ENCODE results near the gene ADAM10. TPM values are rescaled to one million over a fixed set of nuclear protein-coding genes. Genes with fewer than 3 reads are reported as not detected.

ADAM10 gene
- polyA plus RNA-seq, 4 donors, result 5.1 to 147 (median 18.5) TPM

GRCh38 chr15:58748852-58749531, 515 bp downstream of the ADAM10 start:
- Histone ChIP-seq H3K27ac (ENCODE audit: low read depth in 1 of 3, low read length in 2 of 3) (peak overlapping the region; percentile 86 to 99 (median 97)), H3K4me1 (ENCODE audit: control insufficient read depth in 3 of 3, insufficient read depth in 2 of 3, low read depth in 1 of 3, low read length in 2 of 3) (peaks cover 0 to 7% (median 5%) of the 10 kb centered on the region in 3 donors), H3K9me3 (ENCODE audit: control insufficient read depth in 2 of 2, insufficient read depth in 1 of 2, low read depth in 1 of 2, low read length in 1 of 2) (no peaks in the 10 kb centered on the region), H3K4me3 (ENCODE audit: low read depth in 1 of 3, low read length in 3 of 3) (peak overlapping the region; percentile 83 to 97 (median 90)), H3K36me3 (ENCODE audit: control insufficient read depth in 3 of 3, insufficient read depth in 2 of 3, low read depth in 1 of 3, low read length in 3 of 3) (no peaks in the 10 kb centered on the region), H3K27me3 (ENCODE audit: control insufficient read depth in 3 of 3, insufficient read depth in 3 of 3, low read length in 3 of 3) (no peaks in the 10 kb centered on the region)
- WGBS, 3 donors, result 0% methylated on average over 34 to 81 of the region's 81 CpGs
- DNase-seq (peak; percentile 55 to 82), FAIRE-seq (no peak)

GRCh38 chr15:58748040-58748851, 1.3 kb downstream of the ADAM10 start:
- DNase-seq, result peak in 1 of 2 donors; percentile 14
- Histone ChIP-seq H3K9me3 (ENCODE audit: control insufficient read depth in 2 of 2, insufficient read depth in 1 of 2, low read depth in 1 of 2, low read length in 1 of 2) (no peaks in the 10 kb centered on the region), H3K36me3 (ENCODE audit: control insufficient read depth in 3 of 3, insufficient read depth in 2 of 3, low read depth in 1 of 3, low read length in 3 of 3) (no peaks in the 10 kb centered on the region), H3K27ac (ENCODE audit: low read depth in 1 of 3, low read length in 2 of 3) (peak overlapping the region; percentile 86 to 99 (median 97)), H3K27me3 (ENCODE audit: control insufficient read depth in 3 of 3, insufficient read depth in 3 of 3, low read length in 3 of 3) (no peaks in the 10 kb centered on the region), H3K4me3 (ENCODE audit: low read depth in 1 of 3, low read length in 3 of 3) (peak overlapping the region; percentile 83 to 97 (median 90)), H3K4me1 (ENCODE audit: control insufficient read depth in 3 of 3, insufficient read depth in 2 of 3, low read depth in 1 of 3, low read length in 2 of 3) (peaks cover 0 to 7% (median 5%) of the 10 kb centered on the region in 3 donors)
- WGBS, 3 donors, result 2 to 4% (median 3%) methylated on average over 14 of the region's 14 CpGs
- FAIRE-seq, result no peak

GRCh38 chr15:58746174-58746573, 3.3 kb downstream of the ADAM10 start:
- H3K27ac ChIP-seq (ENCODE audit: low read depth in 1 of 3, low read length in 2 of 3), result no peak overlapping the region
- WGBS, 3 donors, result 96 to 99% (median 97%) methylated on average over 1 of the region's 1 CpG
- no peaks in the 10 kb centered on the region for H3K9me3 ChIP-seq (ENCODE audit: control insufficient read depth in 2 of 2, insufficient read depth in 1 of 2, low read depth in 1 of 2, low read length in 1 of 2)
- DNase-seq, result peak in 1 of 2 donors; percentile 13
- no peaks in the 10 kb centered on the region for H3K36me3 ChIP-seq (ENCODE audit: control insufficient read depth in 3 of 3, insufficient read depth in 2 of 3, low read depth in 1 of 3, low read length in 3 of 3)
- H3K27me3 ChIP-seq (ENCODE audit: control insufficient read depth in 3 of 3, insufficient read depth in 3 of 3, low read length in 3 of 3), result no peaks in the 10 kb centered on the region
- FAIRE-seq, result no peak
- peak overlapping the region in 1 of 3 donors; percentile 6 for H3K4me3 ChIP-seq (ENCODE audit: low read depth in 1 of 3, low read length in 3 of 3)
- H3K4me1 ChIP-seq (ENCODE audit: control insufficient read depth in 3 of 3, insufficient read depth in 2 of 3, low read depth in 1 of 3, low read length in 2 of 3), result peaks cover 0 to 7% (median 7%) of the 10 kb centered on the region in 3 donors

- H3K27ac ChIP-seq (ENCODE audit: low read depth in 1 of 3, low read length in 2 of 3), result no peak overlapping the region
- no peak overlapping the region for H3K4me3 ChIP-seq (ENCODE audit: low read depth in 1 of 3, low read length in 3 of 3)
- 82 to 87% (median 84%) methylated on average over 5 of the region's 5 CpGs for WGBS, 3 donors
- no peaks in the 10 kb centered on the region for H3K36me3 ChIP-seq (ENCODE audit: control insufficient read depth in 3 of 3, insufficient read depth in 2 of 3, low read depth in 1 of 3, low read length in 3 of 3)
- DNase-seq (no peak), FAIRE-seq (no peak)
- no peaks in the 10 kb centered on the region for H3K9me3 ChIP-seq (ENCODE audit: control insufficient read depth in 2 of 2, insufficient read depth in 1 of 2, low read depth in 1 of 2, low read length in 1 of 2)
- no peaks in the 10 kb centered on the region for H3K27me3 ChIP-seq (ENCODE audit: control insufficient read depth in 3 of 3, insufficient read depth in 3 of 3, low read length in 3 of 3)
- H3K4me1 ChIP-seq (ENCODE audit: control insufficient read depth in 3 of 3, insufficient read depth in 2 of 3, low read depth in 1 of 3, low read length in 2 of 3), result peaks cover 3 to 7% (median 7%) of the 10 kb centered on the region in 3 donors
Observed at GRCh38 chr15:58742819-58743502, 6.5 kb downstream of the ADAM10 start.

- no peak for DNase-seq
- Histone ChIP-seq H3K36me3 (ENCODE audit: control insufficient read depth in 3 of 3, insufficient read depth in 2 of 3, low read depth in 1 of 3, low read length in 3 of 3) (no peaks in the 10 kb centered on the region), H3K4me3 (ENCODE audit: low read depth in 1 of 3, low read length in 3 of 3) (no peak overlapping the region), H3K27me3 (ENCODE audit: control insufficient read depth in 3 of 3, insufficient read depth in 3 of 3, low read length in 3 of 3) (no peaks in the 10 kb centered on the region), H3K4me1 (ENCODE audit: control insufficient read depth in 3 of 3, insufficient read depth in 2 of 3, low read depth in 1 of 3, low read length in 2 of 3) (peaks cover 3 to 7% (median 7%) of the 10 kb centered on the region in 3 donors), H3K9me3 (ENCODE audit: control insufficient read depth in 2 of 2, insufficient read depth in 1 of 2, low read depth in 1 of 2, low read length in 1 of 2) (no peaks in the 10 kb centered on the region), H3K27ac (ENCODE audit: low read depth in 1 of 3, low read length in 2 of 3) (no peak overlapping the region)
- no peak for FAIRE-seq
- WGBS, 3 donors, result 70 to 91% (median 82%) methylated on average over 8 of the region's 8 CpGs
Observed at GRCh38 chr15:58742022-58742813, 7.3 kb downstream of the ADAM10 start.

GRCh38 chr15:58741032-58741431, 8.5 kb downstream of the ADAM10 start:
- Histone ChIP-seq H3K27ac (ENCODE audit: low read depth in 1 of 3, low read length in 2 of 3) (no peak overlapping the region), H3K4me1 (ENCODE audit: control insufficient read depth in 3 of 3, insufficient read depth in 2 of 3, low read depth in 1 of 3, low read length in 2 of 3) (peaks cover 3 to 5% (median 5%) of the 10 kb centered on the region in 3 donors), H3K4me3 (ENCODE audit: low read depth in 1 of 3, low read length in 3 of 3) (no peak overlapping the region), H3K36me3 (ENCODE audit: control insufficient read depth in 3 of 3, insufficient read depth in 2 of 3, low read depth in 1 of 3, low read length in 3 of 3) (no peaks in the 10 kb centered on the region), H3K27me3 (ENCODE audit: control insufficient read depth in 3 of 3, insufficient read depth in 3 of 3, low read length in 3 of 3) (no peaks in the 10 kb centered on the region), H3K9me3 (ENCODE audit: control insufficient read depth in 2 of 2, insufficient read depth in 1 of 2, low read depth in 1 of 2, low read length in 1 of 2) (no peaks in the 10 kb centered on the region)
- WGBS, 3 donors, result 60 to 77% (median 72%) methylated on average over 2 of the region's 2 CpGs
- FAIRE-seq, result no peak
- DNase-seq, result no peak

- 86 to 94% (median 88%) methylated on average over 4 of the region's 4 CpGs for WGBS, 3 donors
- Histone ChIP-seq H3K27ac (ENCODE audit: low read depth in 1 of 3, low read length in 2 of 3) (no peak overlapping the region), H3K27me3 (ENCODE audit: control insufficient read depth in 3 of 3, insufficient read depth in 3 of 3, low read length in 3 of 3) (no peaks in the 10 kb centered on the region), H3K36me3 (ENCODE audit: control insufficient read depth in 3 of 3, insufficient read depth in 2 of 3, low read depth in 1 of 3, low read length in 3 of 3) (no peaks in the 10 kb centered on the region), H3K4me1 (ENCODE audit: control insufficient read depth in 3 of 3, insufficient read depth in 2 of 3, low read depth in 1 of 3, low read length in 2 of 3) (peaks cover 0 to 3% (median 2%) of the 10 kb centered on the region in 3 donors), H3K9me3 (ENCODE audit: control insufficient read depth in 2 of 2, insufficient read depth in 1 of 2, low read depth in 1 of 2, low read length in 1 of 2) (no peaks in the 10 kb centered on the region), H3K4me3 (ENCODE audit: low read depth in 1 of 3, low read length in 3 of 3) (no peak overlapping the region)
- DNase-seq (no peak), FAIRE-seq (no peak)
Observed at GRCh38 chr15:58740436-58740835, 9.1 kb downstream of the ADAM10 start.
